Endothelial cell of umbilical vein (primary cell): ENCODE measurements around the gene GPR17. TPM values are rescaled to one million over a fixed set of nuclear protein-coding genes. Genes with fewer than 3 reads are reported as not detected.

Experiments used
- BruUV-seq: library from RNA; stranded (reverse); fragments of 400-500 nt; replicated peaks from 2 replicates; lab custom pipeline; 2021; lab: Mats Ljungman, UMichigan
- CTCF ChIA-PET: fragments of 300-600, 350-600 bp; sonication (Branson Sonifier 250); formaldehyde crosslinking; loops from one replicate; lab custom pipeline; 2021; ENCODE audit warnings: antibody characterized with exemption, inconsistent platforms; lab: Charles Lee
- POLR2A ChIA-PET: fragments of 300-600, 350-600 bp; sonication (Branson Sonifier 250); formaldehyde crosslinking; loops from one replicate; lab custom pipeline; 2021; ENCODE audit warnings: antibody characterized with exemption, inconsistent platforms; lab: Charles Lee
- DNase-seq: peaks from one replicate; pipeline ENCODE4 v3.0.0-alpha.2; 2011; ENCODE audit warnings: low read depth, low spot score
- FAIRE-seq: peaks from 2 replicates; lab custom pipeline; 2011; peaks lifted over from hg19 to GRCh38; lab: Jason Lieb, UNC
- H2AFZ ChIP-seq: 2 replicates; pipeline ENCODE4 v1.6.0; 2012; ENCODE audit warnings: low read depth, low read length, control low read depth, inconsistent platforms
- H3K27ac ChIP-seq: 2 replicates; pipeline ENCODE4 v1.5.1; 2011; ENCODE audit warnings: low read depth, mild to moderate bottlenecking, control low read depth, low read length, moderate library complexity; ENCODE audit not compliant: insufficient read depth
- H3K27me3 ChIP-seq, 2 experiments: 2 replicates each; pipeline versions ENCODE4 v1.6.0 to v1.6.1; 2011; ENCODE audit warnings: low read length in 2 of 2, mixed read lengths in 1 of 2; ENCODE audit not compliant: control insufficient read depth in 2 of 2, insufficient read depth in 2 of 2
- H3K36me3 ChIP-seq, 2 experiments: 2 replicates in 1 of 2; 3 replicates in 1 of 2; pipeline ENCODE4 v1.5.1; 2011; ENCODE audit warnings: low read length in 2 of 2, mild to moderate bottlenecking in 1 of 2, moderate library complexity in 1 of 2; ENCODE audit not compliant: control insufficient read depth in 2 of 2, insufficient read depth in 2 of 2; ENCODE audit errors: extremely low read depth in 1 of 2
- H3K4me1 ChIP-seq: 3 replicates; pipeline ENCODE4 v1.5.1; 2011; ENCODE audit warnings: mild to moderate bottlenecking, low read length; ENCODE audit not compliant: control insufficient read depth, insufficient read depth; ENCODE audit errors: extremely low read depth
- H3K4me2 ChIP-seq: 2 replicates; pipeline ENCODE4 v1.6.1; 2011; ENCODE audit warnings: low read length, control low read depth, mixed read lengths; ENCODE audit not compliant: insufficient read depth
- H3K4me3 ChIP-seq, 3 experiments: fragments of 200-600 bp in 1 of 3; sonication (generic), shearing (Covaris generic) in 1 of 3; replicated peaks in 1 of 3; 2 replicates each; pipeline ENCODE4 v1.5.1; 2011 to 2016; ENCODE audit warnings: control low read depth in 3 of 3, low read length in 3 of 3, mild to moderate bottlenecking in 2 of 3, inconsistent platforms in 1 of 3, low read depth in 1 of 3, moderate library complexity in 1 of 3; ENCODE audit not compliant: insufficient read depth in 1 of 3
- H3K79me2 ChIP-seq: 2 replicates; pipeline ENCODE4 v1.6.0; 2012; ENCODE audit warnings: low read length, inconsistent platforms; ENCODE audit not compliant: control insufficient read depth, insufficient read depth
- H3K9ac ChIP-seq: replicated peaks from 2 replicates; pipeline ENCODE3; 2011; ENCODE audit warnings: low read length, control low read depth; ENCODE audit not compliant: insufficient read depth; ENCODE audit errors: extremely low read depth
- H3K9me1 ChIP-seq: replicated peaks from 3 replicates; pipeline ENCODE4 v1.6.0; 2011; ENCODE audit warnings: mild to moderate bottlenecking, low read length; ENCODE audit not compliant: control insufficient read depth, insufficient read depth; ENCODE audit errors: extremely low read depth
- H3K9me3 ChIP-seq: replicated peaks from 2 replicates; pipeline ENCODE4 v1.5.1; 2012; ENCODE audit warnings: low read length, inconsistent platforms; ENCODE audit not compliant: control insufficient read depth, insufficient read depth
- H4K20me1 ChIP-seq: replicated peaks from 2 replicates; pipeline ENCODE3; 2011; ENCODE audit warnings: mild to moderate bottlenecking, low read length; ENCODE audit not compliant: control insufficient read depth, insufficient read depth; ENCODE audit errors: extremely low read depth
- CTCF ChIP-seq, 2 donors: IDR thresholded peaks; 1 replicate in 1 of 2; 2 replicates in 1 of 2; pipeline ENCODE4 v1.5.1; 2011; ENCODE audit warnings: low read length in 2 of 2, mild to moderate bottlenecking in 2 of 2, moderate library complexity in 2 of 2, control low read depth in 1 of 2, inconsistent platforms in 1 of 2, low read depth in 1 of 2; ENCODE audit not compliant: insufficient read depth in 1 of 2; ENCODE audit errors: extremely low read depth in 1 of 2
- EZH2 ChIP-seq: IDR thresholded peaks from 2 replicates; pipeline ENCODE4 v1.6.1; 2012; ENCODE audit warnings: borderline replicate concordance, low read depth, mild to moderate bottlenecking, moderate library complexity, low read length, inconsistent platforms; ENCODE audit not compliant: severe bottlenecking
- FOS ChIP-seq: IDR thresholded peaks from 2 replicates; pipeline ENCODE4 v1.6.1; 2011; ENCODE audit warnings: mild to moderate bottlenecking, low read length, moderate library complexity, borderline replicate concordance; ENCODE audit not compliant: insufficient read depth
- GATA2 ChIP-seq: IDR thresholded peaks from 2 replicates; pipeline ENCODE4 v1.7.0; 2011; ENCODE audit warnings: low read depth, mild to moderate bottlenecking, moderate library complexity, mixed read lengths, low read length; ENCODE audit not compliant: insufficient read length, insufficient read depth
- JUN ChIP-seq: IDR thresholded peaks from 2 replicates; pipeline ENCODE4 v1.6.1; 2011; ENCODE audit warnings: borderline replicate concordance, low read depth; ENCODE audit not compliant: insufficient read length, insufficient read depth
- MAX ChIP-seq: IDR thresholded peaks from 2 replicates; pipeline ENCODE4 v1.6.1; 2011; ENCODE audit not compliant: insufficient read depth, insufficient read length
- MYC ChIP-seq: IDR thresholded peaks from one replicate; pipeline ENCODE4 v1.6.1; 2011; ENCODE audit warnings: mild to moderate bottlenecking, low read depth, low read length
- POLR2A ChIP-seq: IDR thresholded peaks from 2 replicates; pipeline ENCODE4 v1.6.1; 2012; ENCODE audit warnings: low read depth, mild to moderate bottlenecking, control low read depth, low read length
- POLR2AphosphoS5 ChIP-seq: IDR thresholded peaks from 2 replicates; pipeline ENCODE4 v1.6.1; 2012; ENCODE audit warnings: low read depth, mild to moderate bottlenecking, control low read depth, low read length, moderate library complexity; ENCODE audit not compliant: insufficient read depth
- dilution Hi-C: fragments of 300-500 bp; cut with MboI; formaldehyde crosslinking; loops from one replicate; pipeline ENCODE4 v1.15.0; 2019; ENCODE audit warnings: low sequenced_read_pairs; ENCODE audit not compliant: extremely low pct_ligation_motif_present
- intact Hi-C: fragments of 100-400 bp; cut with micrococcal nuclease; formaldehyde crosslinking; loops from one replicate; pipeline ENCODE4 v1.10.0; 2022
- polyA plus RNA-seq, 4 experiments: library from polyadenylated mRNA; depleted of rRNA in 3 of 4; stranded (reverse) in 3 of 4; unstranded in 1 of 4; fragments of >200 nt; gene quantifications; 2 replicates each; pipeline versions ENCODE4 v1.2.1 to v1.2.3, GENCODE V29; 2011 to 2012; ENCODE audit warnings: missing spikeins in 1 of 4
- total RNA-seq: library from RNA; stranded (reverse); gene quantifications from 2 replicates; pipeline ENCODE4 v1.2.3, GENCODE V29; 2021

GPR17 gene
- total and polyA plus RNA-seq, 2 donors (not counting 3 experiments of a cell fraction or from before 2014, with no cell fraction given): 0.10 TPM; not detected in 1

DNA sequence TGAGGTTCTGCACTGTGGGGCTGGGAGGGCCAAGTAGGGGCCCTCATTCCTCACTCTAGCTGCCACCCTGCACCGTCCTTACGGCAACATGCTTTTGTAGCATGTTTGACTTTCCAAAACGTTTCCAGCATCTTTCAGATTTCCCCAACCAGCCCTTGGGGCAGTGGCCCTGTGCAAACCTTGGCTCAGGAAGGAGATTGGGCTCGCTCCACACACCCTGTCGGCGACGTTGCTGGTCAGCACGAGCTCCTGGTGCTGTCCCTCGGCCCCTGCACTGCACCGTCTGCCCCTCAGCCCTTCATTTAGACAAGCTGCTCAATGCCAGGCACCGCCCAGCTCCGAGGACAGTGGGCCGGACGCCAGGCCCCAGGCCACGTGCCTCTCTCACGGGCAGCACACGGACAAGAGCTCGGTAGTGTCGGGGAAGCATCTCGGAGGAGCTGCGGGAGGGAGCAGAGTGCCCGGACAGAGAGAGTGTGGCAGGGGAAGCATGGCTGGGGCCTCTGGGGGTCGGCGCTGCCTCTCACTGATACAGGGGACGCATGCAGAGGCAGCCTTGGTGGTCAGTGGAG lies 6.9 kb downstream of the GPR17 start:
- Histone ChIP-seq H3K9me1 (no peaks in the 10 kb centered on the region), H3K79me2 (no peaks in the 10 kb centered on the region), H3K4me3 (no peak overlapping the region), H2AFZ (no peak overlapping the region), H3K36me3 (peaks cover 0 to 9% of the 10 kb centered on the region in 2 experiments), H3K27me3 (no peaks in the 10 kb centered on the region), H3K27ac (no peak overlapping the region), H3K4me1 (peaks cover 10% of the 10 kb centered on the region), H3K9me3 (no peaks in the 10 kb centered on the region), H3K9ac (no peak overlapping the region), H3K4me2 (no peak overlapping the region), H4K20me1 (no peaks in the 10 kb centered on the region)
- FAIRE-seq (no peak), DNase-seq (no peak)
- POLR2A ChIA-PET: no interaction called here
- TF ChIP-seq POLR2AphosphoS5: no peak
- no peak for TF ChIP-seq GATA2
- TF ChIP-seq FOS: no peak
- TF ChIP-seq POLR2A: no peak
- no peak for TF ChIP-seq MYC
- no peak for TF ChIP-seq MAX
- no peak for TF ChIP-seq JUN
- TF ChIP-seq CTCF (IDR thresholded peaks at IDR 0.05; ENCODE audit: extremely low read depth in 1 of 2, insufficient read depth in 1 of 2, low read depth in 1 of 2, low read length in 2 of 2): no peak
- TF ChIP-seq EZH2: no peak
- intact Hi-C loops: no loop called here
- no TSS peak for BruUV-seq
- CTCF ChIA-PET: interaction anchor here (1.0 to 12.1 kb wide), 7 partner anchors 9 to 126 kb away, joined by 3 to 424 read pairs (median 4); partner anchors contain the start of genes IWS1 and LIMS2
- dilution Hi-C loops: no loop called here
